GM12801 (cell line): Measurements from ENCODE around the gene DNM3.

Source experiments
- TF ChIP-seq, protein P1 (sequence below): IDR thresholded peaks from one replicate; pipeline ENCODE4 v1.5.1; 2011; ENCODE audit warnings: control low read depth; ENCODE audit not compliant: insufficient read length; ENCODE audit errors: extremely low read depth

Gene DNM3

DNA sequence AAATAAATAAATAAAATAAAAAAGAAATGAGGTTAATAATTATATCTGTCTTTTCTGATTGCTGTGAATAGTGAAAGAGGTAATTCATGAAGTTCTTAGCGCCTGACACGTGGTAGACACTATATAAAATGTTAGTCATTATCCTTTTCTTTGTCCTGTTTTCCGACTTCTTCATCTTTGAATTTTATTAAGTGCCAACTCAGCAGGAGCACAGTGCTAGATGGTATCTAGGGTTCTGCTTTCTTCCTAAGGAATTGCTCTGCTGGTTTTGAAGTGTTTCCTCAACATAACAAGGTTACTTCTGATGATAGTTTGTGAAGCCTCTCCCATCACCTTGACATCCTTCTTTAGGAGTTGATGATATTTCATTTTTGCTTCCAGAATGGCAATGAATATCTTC lies 227.0 kb downstream of the DNM3 start:
- TF ChIP-seq, protein P1, sequence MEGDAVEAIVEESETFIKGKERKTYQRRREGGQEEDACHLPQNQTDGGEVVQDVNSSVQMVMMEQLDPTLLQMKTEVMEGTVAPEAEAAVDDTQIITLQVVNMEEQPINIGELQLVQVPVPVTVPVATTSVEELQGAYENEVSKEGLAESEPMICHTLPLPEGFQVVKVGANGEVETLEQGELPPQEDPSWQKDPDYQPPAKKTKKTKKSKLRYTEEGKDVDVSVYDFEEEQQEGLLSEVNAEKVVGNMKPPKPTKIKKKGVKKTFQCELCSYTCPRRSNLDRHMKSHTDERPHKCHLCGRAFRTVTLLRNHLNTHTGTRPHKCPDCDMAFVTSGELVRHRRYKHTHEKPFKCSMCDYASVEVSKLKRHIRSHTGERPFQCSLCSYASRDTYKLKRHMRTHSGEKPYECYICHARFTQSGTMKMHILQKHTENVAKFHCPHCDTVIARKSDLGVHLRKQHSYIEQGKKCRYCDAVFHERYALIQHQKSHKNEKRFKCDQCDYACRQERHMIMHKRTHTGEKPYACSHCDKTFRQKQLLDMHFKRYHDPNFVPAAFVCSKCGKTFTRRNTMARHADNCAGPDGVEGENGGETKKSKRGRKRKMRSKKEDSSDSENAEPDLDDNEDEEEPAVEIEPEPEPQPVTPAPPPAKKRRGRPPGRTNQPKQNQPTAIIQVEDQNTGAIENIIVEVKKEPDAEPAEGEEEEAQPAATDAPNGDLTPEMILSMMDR = no peak

GRCh38 chr1:172069051-172069450 lies 227.8 kb downstream of the DNM3 start:
- TF ChIP-seq, protein P1 = no peak

DNA sequence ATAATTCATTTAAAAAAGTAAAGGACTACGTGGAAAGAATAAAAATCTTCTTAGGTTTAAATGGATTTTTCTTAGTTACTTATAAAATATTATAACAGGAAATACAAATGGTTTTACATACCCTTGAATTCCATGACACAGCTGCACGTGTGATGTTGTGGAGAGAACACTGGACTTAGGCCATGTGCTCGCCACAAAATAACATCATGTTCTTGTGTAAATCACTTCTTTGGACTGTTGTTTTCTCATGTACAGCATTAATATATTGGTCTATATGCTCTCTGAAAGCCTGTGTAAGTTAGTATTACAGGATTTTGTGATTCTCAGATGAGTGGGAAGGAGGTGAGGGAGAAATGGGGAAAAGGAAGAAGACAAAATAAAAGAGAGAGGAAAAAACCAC lies 228.2 kb downstream of the DNM3 start:
- TF ChIP-seq, protein P1 = no peak

GRCh38 chr1:172070055-172070454 lies 228.8 kb downstream of the DNM3 start:
- TF ChIP-seq, protein P1 = no peak

- TF ChIP-seq, protein P1 = no peak
Observed at GRCh38 chr1:172071746-172072145, 230.4 kb downstream of the DNM3 start.

DNA sequence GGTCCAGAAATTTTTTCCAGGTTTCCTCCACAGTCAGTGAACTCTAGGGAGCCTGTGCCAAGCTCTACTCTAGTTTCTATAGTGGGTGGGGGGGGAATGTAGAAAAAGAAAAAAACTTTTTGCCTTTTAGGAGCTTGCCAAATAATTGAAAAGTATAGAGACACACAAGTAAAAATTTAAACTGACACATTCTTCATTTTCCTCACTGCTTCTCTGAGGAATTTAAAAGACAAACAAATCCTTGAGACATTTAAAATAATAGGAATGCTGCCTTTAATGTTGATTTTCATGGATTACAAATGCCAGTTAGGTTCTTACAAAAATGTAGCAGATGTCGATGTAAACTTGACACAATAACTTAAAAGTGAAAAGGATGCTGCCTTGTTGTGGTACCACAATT lies 241.9 kb downstream of the DNM3 start:
- TF ChIP-seq, protein P1 = no peak

GRCh38 chr1:172084876-172085275 lies 243.6 kb downstream of the DNM3 start:
- TF ChIP-seq, protein P1 = no peak

DNA sequence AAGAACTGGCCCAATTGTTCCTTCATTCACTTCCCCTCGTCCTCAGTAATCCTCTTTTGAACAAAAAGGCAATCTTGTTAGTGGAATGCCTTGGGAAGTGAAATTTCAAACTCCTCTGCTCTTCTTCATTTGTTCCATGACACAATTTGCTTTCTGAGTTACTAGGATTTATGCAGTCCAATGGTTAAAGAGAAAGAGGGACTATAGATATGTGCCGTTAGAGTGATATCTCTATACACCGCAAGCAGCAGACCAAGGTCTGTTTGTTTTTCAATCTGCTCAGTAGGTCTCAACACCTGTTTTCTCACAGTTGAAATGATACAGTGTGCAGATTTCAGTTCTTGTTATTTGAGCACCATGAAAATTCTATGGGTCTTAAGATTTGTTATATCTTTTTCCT lies 244.0 kb downstream of the DNM3 start:
- TF ChIP-seq, protein P1 = no peak
